Astrocyte (in vitro differentiated cells and primary cell): Measurements from ENCODE around the gene HMX1.

Experiments
- CTCF ChIP-seq: IDR thresholded peaks from 2 replicates; pipeline ENCODE4 v1.5.1; 2011; ENCODE audit warnings: low read depth, mild to moderate bottlenecking, inconsistent platforms, low read length, moderate library complexity; ENCODE audit not compliant: insufficient read depth
- EZH2 ChIP-seq: IDR thresholded peaks from 2 replicates; pipeline ENCODE4 v1.6.1; 2012; ENCODE audit warnings: mild to moderate bottlenecking, low read length, inconsistent platforms; ENCODE audit not compliant: insufficient read depth

GRCh38 chr4:8819473-8820177 is 52.0 kb downstream of the HMX1 start:
- TF ChIP-seq CTCF, result no peak
- no peak for TF ChIP-seq EZH2
